CD14-positive monocyte (primary cell): ENCODE results near the gene MUC5AC. TPM values are rescaled to one million over a fixed set of nuclear protein-coding genes. Genes with fewer than 3 reads are reported as not detected.

Experiments
- DNase-seq, 3 donors: peaks; one replicate each; pipeline ENCODE4 v3.0.0-alpha.2; 2011 to 2022
- H2AFZ ChIP-seq: 2 replicates; pipeline ENCODE4 v1.6.0; 2012; ENCODE audit warnings: mild to moderate bottlenecking, low read depth, low read length, inconsistent platforms; ENCODE audit not compliant: insufficient read depth, poor library complexity, severe bottlenecking
- H3K27ac ChIP-seq, 2 donors: 1 replicate in 1 of 2; 2 replicates in 1 of 2; pipeline ENCODE4 v1.5.1; 2012 to 2013; ENCODE audit warnings: low read length in 2 of 2, control low read depth in 1 of 2, inconsistent platforms in 1 of 2, low read depth in 1 of 2, mild to moderate bottlenecking in 1 of 2
- H3K27me3 ChIP-seq, 2 donors: one replicate each; pipeline versions ENCODE4 v1.6.0 to v1.6.1; 2011 to 2013; ENCODE audit warnings: low read length in 2 of 2; ENCODE audit not compliant: control insufficient read depth in 2 of 2, insufficient read depth in 2 of 2
- H3K36me3 ChIP-seq, 2 donors: replicated peaks in 1 of 2; 1 replicate in 1 of 2; 2 replicates in 1 of 2; pipeline versions ENCODE4 v1.5.1 to v1.6.1; 2012 to 2013; ENCODE audit warnings: low read length in 2 of 2, control low read depth in 1 of 2, inconsistent platforms in 1 of 2, mild to moderate bottlenecking in 1 of 2; ENCODE audit not compliant: insufficient read depth in 2 of 2, control insufficient read depth in 1 of 2
- H3K4me1 ChIP-seq, 2 donors: 1 replicate in 1 of 2; 2 replicates in 1 of 2; pipeline versions ENCODE4 v1.5.1 to v1.6.1; 2012 to 2013; ENCODE audit warnings: low read length in 2 of 2, control low read depth in 1 of 2, inconsistent platforms in 1 of 2, mild to moderate bottlenecking in 1 of 2, moderate library complexity in 1 of 2; ENCODE audit not compliant: insufficient read depth in 2 of 2, control insufficient read depth in 1 of 2
- H3K4me2 ChIP-seq: replicated peaks from 2 replicates; pipeline ENCODE3; 2012; ENCODE audit warnings: low read length, moderate library complexity, mild to moderate bottlenecking; ENCODE audit not compliant: poor library complexity, severe bottlenecking; ENCODE audit errors: extremely low read depth
- H3K4me3 ChIP-seq, 3 experiments: fragments of 200-600 bp in 1 of 3; sonication (generic) in 1 of 3; replicated peaks in 1 of 3; 1 replicate in 2 of 3; 2 replicates in 1 of 3; pipeline ENCODE4 v1.5.1; 2011 to 2013; ENCODE audit warnings: low read length in 3 of 3, mild to moderate bottlenecking in 3 of 3, control low read depth in 2 of 3, low read depth in 2 of 3, inconsistent platforms in 1 of 3, moderate library complexity in 1 of 3
- H3K79me2 ChIP-seq: 2 replicates; pipeline ENCODE4 v1.6.0; 2012; ENCODE audit warnings: mild to moderate bottlenecking, control low read depth, inconsistent platforms, low read length, moderate library complexity; ENCODE audit not compliant: insufficient read depth
- H3K9ac ChIP-seq: 2 replicates; pipeline ENCODE4 v1.6.0; 2017; ENCODE audit warnings: low read length, mild to moderate bottlenecking; ENCODE audit not compliant: insufficient read depth, poor library complexity, severe bottlenecking
- H3K9me3 ChIP-seq, 2 donors: replicated peaks in 1 of 2; 1 replicate in 1 of 2; 2 replicates in 1 of 2; pipeline versions ENCODE4 v1.5.1 to v1.6.1; 2012 to 2013; ENCODE audit warnings: low read length in 2 of 2, control low read depth in 1 of 2; ENCODE audit not compliant: control insufficient read depth in 1 of 2, insufficient read depth in 1 of 2
- H4K20me1 ChIP-seq: 2 replicates; pipeline ENCODE4 v1.6.0; 2012; ENCODE audit warnings: mild to moderate bottlenecking, low read length, control low read depth, moderate library complexity; ENCODE audit not compliant: insufficient read depth
- H3K27ac Mint-ChIP-seq, 7 donors: one replicate each; pipeline ENCODE4 v1.8.0; 2020; ENCODE audit warnings: mild to moderate bottlenecking in 7 of 7, mixed read lengths in 7 of 7, moderate library complexity in 6 of 7, inconsistent platforms in 2 of 7
- H3K27me3 Mint-ChIP-seq, 3 donors: one replicate each; pipeline ENCODE4 v1.8.0; 2021 to 2022; ENCODE audit warnings: low read depth in 3 of 3, mild to moderate bottlenecking in 3 of 3, mixed read lengths in 3 of 3, moderate library complexity in 3 of 3, inconsistent platforms in 1 of 3
- H3K36me3 Mint-ChIP-seq, 2 donors: one replicate each; pipeline ENCODE4 v1.8.0; 2020; ENCODE audit warnings: mixed read lengths in 2 of 2, inconsistent platforms in 1 of 2, mild to moderate bottlenecking in 1 of 2
- H3K4me1 Mint-ChIP-seq: one replicate; pipeline ENCODE4 v1.8.0; 2020; ENCODE audit warnings: mild to moderate bottlenecking, mixed read lengths
- H3K4me3 Mint-ChIP-seq, 2 donors: one replicate each; pipeline ENCODE4 v1.8.0; 2020; ENCODE audit warnings: mild to moderate bottlenecking in 2 of 2, mixed read lengths in 2 of 2, moderate library complexity in 1 of 2
- H3K9me3 Mint-ChIP-seq, 7 donors: one replicate each; pipeline ENCODE4 v1.8.0; 2020 to 2022; ENCODE audit warnings: mixed read lengths in 7 of 7, mild to moderate bottlenecking in 6 of 7, moderate library complexity in 6 of 7, inconsistent platforms in 2 of 7
- CTCF ChIP-seq: fragments of 200-600 bp; IDR thresholded peaks from one replicate; pipeline ENCODE4 v1.8.0; 2022; ENCODE audit warnings: antibody characterized with exemption, mild to moderate bottlenecking
- WGBS: methylation state at CpG from one replicate; pipeline ENCODE4 v1.1.5; 2013; ENCODE audit warnings: missing lambda C conversion rate; ENCODE audit not compliant: insufficient coverage; 5-methylcytosine and 5-hydroxymethylcytosine counted together
- intact Hi-C, 2 donors: fragments of 100-400 bp; cut with micrococcal nuclease; formaldehyde crosslinking; loops; one replicate each; pipeline versions ENCODE4 v1.15.0 to v1.15.1; 2023
- polyA plus RNA-seq, 3 donors: library from polyadenylated mRNA; depleted of rRNA in 1 of 3; unstranded in 2 of 3; stranded (reverse) in 1 of 3; fragments of 300-500 nt in 2 of 3; fragments of >200 nt in 1 of 3; fragmentation: Illumina TruSeq in 2 of 3; gene quantifications; 1 replicate in 2 of 3; 2 replicates in 1 of 3; pipeline ENCODE4 v1.2.3, GENCODE V29; 2012 to 2021

MUC5AC gene
- polyA plus RNA-seq, 3 donors = not detected

- no peak overlapping the region for H3K4me2 ChIP-seq
- DNase-seq = no peak
- H2AFZ ChIP-seq = no peak overlapping the region
- no peak overlapping the region for H3K9ac ChIP-seq
- TF ChIP-seq CTCF = no peak
- no peaks in the 10 kb centered on the region for H3K4me1 ChIP-seq
- no peaks in the 10 kb centered on the region for H3K36me3 ChIP-seq
- Mint-ChIP-seq H3K4me1 (no peaks in the 10 kb centered on the region), H3K27ac (no peak overlapping the region), H3K9me3 (peaks cover 0 to 2% (median 0%) of the 10 kb centered on the region in 7 donors), H3K36me3 (no peaks in the 10 kb centered on the region), H3K4me3 (no peak overlapping the region), H3K27me3 (peaks cover 1 to 10% (median 8%) of the 10 kb centered on the region in 3 donors)
- no peaks in the 10 kb centered on the region for H3K27me3 ChIP-seq
- H3K9me3 ChIP-seq = no peaks in the 10 kb centered on the region
- H3K27ac ChIP-seq = no peak overlapping the region
- intact Hi-C loops = no loop called here
- H3K4me3 ChIP-seq = no peak overlapping the region
- WGBS = 65% methylated on average over 47 of the region's 48 CpGs
- no peaks in the 10 kb centered on the region for H3K79me2 ChIP-seq
- no peaks in the 10 kb centered on the region for H4K20me1 ChIP-seq
Observed at GRCh38 chr11:1219834-1220815, 62.4 kb downstream of the MUC5AC start.

DNA sequence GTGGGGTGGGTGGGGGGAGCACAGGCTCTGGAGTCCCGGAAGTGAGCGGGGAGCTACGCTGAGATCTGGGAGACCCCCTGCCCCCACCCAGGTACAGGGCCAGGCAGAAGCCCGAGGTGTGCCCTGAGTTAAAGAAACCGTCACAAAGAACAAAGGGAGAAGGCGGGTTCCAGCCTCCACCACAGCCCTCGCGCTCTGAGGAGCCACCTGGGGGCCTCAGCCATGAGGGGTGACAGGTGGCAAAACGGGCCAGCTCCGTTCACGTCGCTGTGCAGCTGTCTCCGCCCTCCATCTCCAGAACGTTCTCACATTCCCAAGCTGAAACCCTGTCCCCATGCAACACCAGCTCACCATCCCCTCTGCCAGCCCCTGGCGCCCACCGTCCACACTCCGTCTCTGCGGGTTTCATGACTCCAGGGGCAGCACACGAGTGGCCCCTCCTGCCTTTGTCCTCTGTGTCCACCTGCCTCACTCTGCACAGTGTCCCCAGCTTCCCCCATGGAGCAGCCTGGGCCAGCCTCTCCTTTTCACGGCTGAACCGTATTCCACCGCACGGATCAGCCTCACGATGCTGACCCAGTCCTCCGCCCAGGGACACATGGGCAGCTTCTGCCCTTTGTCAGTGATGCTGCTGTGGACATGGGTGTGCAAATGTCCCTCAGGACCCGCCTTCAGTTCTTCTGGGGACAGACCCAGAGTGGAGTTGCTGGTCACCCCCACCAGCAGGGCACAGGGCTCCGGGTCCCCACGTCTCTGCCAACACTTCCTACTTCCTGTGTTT lies 63.4 kb downstream of the MUC5AC start:
- no peak for DNase-seq
- Mint-ChIP-seq H3K4me3 (no peak overlapping the region), H3K36me3 (no peaks in the 10 kb centered on the region), H3K27me3 (peaks cover 6 to 10% (median 8%) of the 10 kb centered on the region in 3 donors), H3K4me1 (no peaks in the 10 kb centered on the region), H3K9me3 (peaks cover 0 to 2% (median 0%) of the 10 kb centered on the region in 7 donors), H3K27ac (no peak overlapping the region)
- H3K27ac ChIP-seq = no peak overlapping the region
- no peak overlapping the region for H2AFZ ChIP-seq
- no peak overlapping the region for H3K9ac ChIP-seq
- H3K4me1 ChIP-seq = no peaks in the 10 kb centered on the region
- H3K9me3 ChIP-seq = no peaks in the 10 kb centered on the region
- H3K27me3 ChIP-seq = no peaks in the 10 kb centered on the region
- intact Hi-C loops = no loop called here
- no peak for TF ChIP-seq CTCF
- H3K36me3 ChIP-seq = no peaks in the 10 kb centered on the region
- no peaks in the 10 kb centered on the region for H3K79me2 ChIP-seq
- 66% methylated on average over 25 of the region's 28 CpGs for WGBS
- H3K4me3 ChIP-seq = no peak overlapping the region
- H4K20me1 ChIP-seq = no peaks in the 10 kb centered on the region
- no peak overlapping the region for H3K4me2 ChIP-seq
